GM23338 (cell line): ENCODE measurements around the gene HOXC12. TPM values are rescaled to one million over a fixed set of nuclear protein-coding genes. Genes with fewer than 3 reads are reported as not detected.

Experiments used
- ATAC-seq: fragments of 200-7000 bp; cut with Tn5 transposase; 3 replicates; pipeline ENCODE4 v1.9.1; 2020
- DNase-seq: peaks from one replicate; pipeline ENCODE4 v3.0.0-alpha.2; 2015; ENCODE audit warnings: low spot score
- H2AFZ ChIP-seq: fragments of 200-600 bp; sonication (generic); 2 replicates; pipeline ENCODE4 v1.8.0; 2016; ENCODE audit warnings: antibody characterized with exemption, mild to moderate bottlenecking, moderate library complexity
- H3F3A ChIP-seq: fragments of 200-600 bp; sonication (generic); replicated peaks from 2 replicates; pipeline ENCODE4 v1.8.0; 2017; ENCODE audit warnings: antibody characterized with exemption, mixed run types, low read depth
- H3K27ac ChIP-seq: fragments of 200-600 bp; sonication (generic); 2 replicates; pipeline ENCODE4 v1.6.1; 2016; ENCODE audit warnings: low read depth
- H3K27me3 ChIP-seq: fragments of 200-600 bp; sonication (generic); 2 replicates; pipeline ENCODE4 v1.8.0; 2016; ENCODE audit warnings: mild to moderate bottlenecking, mixed run types, moderate library complexity; ENCODE audit not compliant: insufficient read depth
- H3K36me3 ChIP-seq: fragments of 200-600 bp; sonication (generic); 2 replicates; pipeline ENCODE4 v1.8.0; 2016; ENCODE audit warnings: mild to moderate bottlenecking; ENCODE audit not compliant: insufficient read depth
- H3K4me1 ChIP-seq: fragments of 200-600 bp; sonication (generic); 2 replicates; pipeline ENCODE4 v1.8.0; 2016; ENCODE audit warnings: mild to moderate bottlenecking, moderate library complexity; ENCODE audit not compliant: insufficient read depth
- H3K4me2 ChIP-seq: fragments of 200-600 bp; sonication (generic); 2 replicates; pipeline ENCODE4 v1.7.1; 2017; ENCODE audit warnings: mixed run types
- H3K4me3 ChIP-seq: fragments of 200-600 bp; sonication (generic); 2 replicates; pipeline ENCODE4 v1.6.1; 2016; ENCODE audit warnings: mixed run types
- H3K79me2 ChIP-seq: fragments of 200-600 bp; sonication (generic); replicated peaks from 2 replicates; pipeline ENCODE4 v1.8.0; 2017; ENCODE audit warnings: mild to moderate bottlenecking; ENCODE audit not compliant: insufficient read depth
- H3K9me2 ChIP-seq: fragments of 200-600 bp; sonication (generic); 2 replicates; pipeline ENCODE4 v1.8.0; 2017; ENCODE audit not compliant: insufficient read depth
- H4K20me1 ChIP-seq: fragments of 200-600 bp; sonication (generic); replicated peaks from 2 replicates; pipeline ENCODE4 v1.8.0; 2017; ENCODE audit warnings: mild to moderate bottlenecking; ENCODE audit not compliant: insufficient read depth
- H3K27ac Mint-ChIP-seq: 2 replicates; pipeline ENCODE4 v1.8.0; 2020; ENCODE audit warnings: inconsistent platforms, mild to moderate bottlenecking, moderate library complexity, mixed read lengths
- H3K27me3 Mint-ChIP-seq: 3 replicates; pipeline ENCODE4 v1.8.0; 2022; ENCODE audit warnings: low read depth, mild to moderate bottlenecking, moderate library complexity, mixed read lengths, inconsistent platforms; ENCODE audit not compliant: insufficient read depth, poor library complexity
- H3K36me3 Mint-ChIP-seq: 3 replicates; pipeline ENCODE4 v1.8.0; 2021; ENCODE audit warnings: low read depth, mild to moderate bottlenecking, inconsistent platforms, moderate library complexity, mixed read lengths
- H3K4me1 Mint-ChIP-seq: 3 replicates; pipeline ENCODE4 v1.8.0; 2020; ENCODE audit warnings: mild to moderate bottlenecking, inconsistent platforms, mixed read lengths
- H3K4me3 Mint-ChIP-seq: 3 replicates; pipeline ENCODE4 v1.8.0; 2021; ENCODE audit warnings: moderate library complexity, mild to moderate bottlenecking, inconsistent platforms, mixed read lengths
- H3K9me3 Mint-ChIP-seq: 3 replicates; pipeline ENCODE4 v1.8.0; 2020; ENCODE audit warnings: moderate library complexity, mild to moderate bottlenecking, inconsistent platforms, mixed read lengths
- CREB1 ChIP-seq: fragments of 250-450 bp; sonication (Bioruptor Pico); IDR thresholded peaks from 2 replicates; pipeline ENCODE4 v1.5.0; 2020; ENCODE audit warnings: low read depth, mild to moderate bottlenecking, moderate library complexity
- EZH2 ChIP-seq: fragments of 200-600 bp; sonication (generic); IDR thresholded peaks from one replicate; pipeline ENCODE4 v1.8.0; 2017; ENCODE audit warnings: antibody characterized with exemption, mild to moderate bottlenecking, low read depth; ENCODE audit not compliant: unreplicated experiment
- EZH2phosphoT487 ChIP-seq: fragments of 200-600 bp; sonication (generic); IDR thresholded peaks from one replicate; pipeline ENCODE4 v1.8.1; 2018; ENCODE audit warnings: antibody characterized with exemption; ENCODE audit not compliant: unreplicated experiment
- NANOG ChIP-seq: IDR thresholded peaks from 2 replicates; pipeline ENCODE4 v1.6.1; 2016; ENCODE audit warnings: antibody characterized with exemption, borderline replicate concordance
- POLR2AphosphoS5 ChIP-seq: IDR thresholded peaks from 2 replicates; pipeline ENCODE4 v1.6.1; 2016; ENCODE audit warnings: antibody characterized with exemption, low read depth
- STAT1 ChIP-seq: IDR thresholded peaks from one replicate; pipeline ENCODE4 v1.6.1; 2016; ENCODE audit warnings: antibody characterized with exemption; ENCODE audit not compliant: unreplicated experiment
- ZNF114 ChIP-seq: fragments of 250-450 bp; sonication (Bioruptor Pico); IDR thresholded peaks from 2 replicates; pipeline ENCODE4 v1.5.0; 2020; ENCODE audit warnings: mild to moderate bottlenecking, moderate library complexity
- polyA plus RNA-seq: library from polyadenylated mRNA; unstranded; fragments of >200 nt; fragmentation: Nextera tagmentation; extraction: Ambion mirVana; gene quantifications from 2 replicates; pipeline ENCODE4 v1.2.1, GENCODE V29; 2016
- total RNA-seq: library from RNA; depleted of rRNA; stranded (reverse); fragments of >200 nt; shearing (Covaris generic); gene quantifications from 2 replicates; pipeline ENCODE4 v1.2.3, GENCODE V29; 2014
- TF ChIP-seq, protein P1 (sequence below), 2 experiments: fragments of 200-600 bp in 1 of 2; sonication (generic) in 1 of 2; conservative IDR thresholded peaks; 2 replicates each; pipeline versions ENCODE4 v1.5.1 to v1.6.1; 2016 to 2017; ENCODE audit warnings: antibody characterized with exemption in 2 of 2, low read depth in 2 of 2, mild to moderate bottlenecking in 2 of 2, moderate library complexity in 1 of 2
- TF ChIP-seq, protein P2 (sequence below): IDR thresholded peaks from one replicate; pipeline ENCODE4 v1.6.1; 2018; ENCODE audit warnings: antibody characterized with exemption; ENCODE audit not compliant: unreplicated experiment
- TF ChIP-seq, protein P3 (sequence below): IDR thresholded peaks from 2 replicates; pipeline ENCODE4 v1.6.1; 2016; ENCODE audit warnings: antibody characterized with exemption

The HOXC12 gene
- total and polyA plus RNA-seq, 2 experiments from 2014 or later, result not detected

DNA sequence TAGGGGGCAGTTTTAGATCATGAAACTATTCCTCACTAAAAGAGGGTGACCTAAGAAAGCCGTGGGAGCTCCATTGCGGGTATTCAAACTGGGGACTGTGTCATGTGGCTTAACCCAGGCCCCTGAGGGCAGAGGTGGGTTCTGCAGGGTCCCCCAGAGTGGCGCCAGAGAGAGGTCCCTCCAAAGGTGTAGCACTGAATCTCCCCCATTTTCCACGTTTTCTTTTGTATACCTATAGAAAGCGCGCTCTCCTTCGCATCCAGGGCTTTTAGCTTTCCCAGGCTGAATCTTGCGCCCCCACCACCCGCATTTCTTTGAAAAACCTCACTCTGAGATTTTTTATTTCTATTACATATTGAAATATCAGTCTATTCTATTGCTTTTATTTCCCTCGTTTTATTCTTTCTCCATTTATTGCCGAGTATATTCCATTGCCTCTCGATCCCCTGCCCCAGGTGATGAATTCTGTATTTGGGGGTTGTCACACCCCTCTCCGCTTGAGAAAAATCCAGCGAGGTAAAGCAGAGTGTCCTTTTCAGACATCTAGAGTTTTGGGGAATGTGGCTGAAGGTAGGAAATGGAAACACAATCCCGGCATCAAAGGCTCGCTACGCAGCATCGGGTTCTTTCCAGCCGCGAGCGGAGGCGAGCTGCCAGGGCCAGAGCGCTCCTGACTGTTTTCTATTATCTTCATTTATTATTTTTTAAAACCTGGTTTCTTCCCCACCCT, 16.9 kb upstream of the HOXC12 start (continued):
- TF ChIP-seq, protein P1, sequence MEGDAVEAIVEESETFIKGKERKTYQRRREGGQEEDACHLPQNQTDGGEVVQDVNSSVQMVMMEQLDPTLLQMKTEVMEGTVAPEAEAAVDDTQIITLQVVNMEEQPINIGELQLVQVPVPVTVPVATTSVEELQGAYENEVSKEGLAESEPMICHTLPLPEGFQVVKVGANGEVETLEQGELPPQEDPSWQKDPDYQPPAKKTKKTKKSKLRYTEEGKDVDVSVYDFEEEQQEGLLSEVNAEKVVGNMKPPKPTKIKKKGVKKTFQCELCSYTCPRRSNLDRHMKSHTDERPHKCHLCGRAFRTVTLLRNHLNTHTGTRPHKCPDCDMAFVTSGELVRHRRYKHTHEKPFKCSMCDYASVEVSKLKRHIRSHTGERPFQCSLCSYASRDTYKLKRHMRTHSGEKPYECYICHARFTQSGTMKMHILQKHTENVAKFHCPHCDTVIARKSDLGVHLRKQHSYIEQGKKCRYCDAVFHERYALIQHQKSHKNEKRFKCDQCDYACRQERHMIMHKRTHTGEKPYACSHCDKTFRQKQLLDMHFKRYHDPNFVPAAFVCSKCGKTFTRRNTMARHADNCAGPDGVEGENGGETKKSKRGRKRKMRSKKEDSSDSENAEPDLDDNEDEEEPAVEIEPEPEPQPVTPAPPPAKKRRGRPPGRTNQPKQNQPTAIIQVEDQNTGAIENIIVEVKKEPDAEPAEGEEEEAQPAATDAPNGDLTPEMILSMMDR (conservative IDR thresholded peaks at IDR 0.05; ENCODE audit: low read depth in 2 of 2), result no peak
- TF ChIP-seq EZH2phosphoT487 (peak; percentile 66), STAT1 (no peak)
- TF ChIP-seq, protein P2, sequence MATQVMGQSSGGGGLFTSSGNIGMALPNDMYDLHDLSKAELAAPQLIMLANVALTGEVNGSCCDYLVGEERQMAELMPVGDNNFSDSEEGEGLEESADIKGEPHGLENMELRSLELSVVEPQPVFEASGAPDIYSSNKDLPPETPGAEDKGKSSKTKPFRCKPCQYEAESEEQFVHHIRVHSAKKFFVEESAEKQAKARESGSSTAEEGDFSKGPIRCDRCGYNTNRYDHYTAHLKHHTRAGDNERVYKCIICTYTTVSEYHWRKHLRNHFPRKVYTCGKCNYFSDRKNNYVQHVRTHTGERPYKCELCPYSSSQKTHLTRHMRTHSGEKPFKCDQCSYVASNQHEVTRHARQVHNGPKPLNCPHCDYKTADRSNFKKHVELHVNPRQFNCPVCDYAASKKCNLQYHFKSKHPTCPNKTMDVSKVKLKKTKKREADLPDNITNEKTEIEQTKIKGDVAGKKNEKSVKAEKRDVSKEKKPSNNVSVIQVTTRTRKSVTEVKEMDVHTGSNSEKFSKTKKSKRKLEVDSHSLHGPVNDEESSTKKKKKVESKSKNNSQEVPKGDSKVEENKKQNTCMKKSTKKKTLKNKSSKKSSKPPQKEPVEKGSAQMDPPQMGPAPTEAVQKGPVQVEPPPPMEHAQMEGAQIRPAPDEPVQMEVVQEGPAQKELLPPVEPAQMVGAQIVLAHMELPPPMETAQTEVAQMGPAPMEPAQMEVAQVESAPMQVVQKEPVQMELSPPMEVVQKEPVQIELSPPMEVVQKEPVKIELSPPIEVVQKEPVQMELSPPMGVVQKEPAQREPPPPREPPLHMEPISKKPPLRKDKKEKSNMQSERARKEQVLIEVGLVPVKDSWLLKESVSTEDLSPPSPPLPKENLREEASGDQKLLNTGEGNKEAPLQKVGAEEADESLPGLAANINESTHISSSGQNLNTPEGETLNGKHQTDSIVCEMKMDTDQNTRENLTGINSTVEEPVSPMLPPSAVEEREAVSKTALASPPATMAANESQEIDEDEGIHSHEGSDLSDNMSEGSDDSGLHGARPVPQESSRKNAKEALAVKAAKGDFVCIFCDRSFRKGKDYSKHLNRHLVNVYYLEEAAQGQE, result no peak

DNA sequence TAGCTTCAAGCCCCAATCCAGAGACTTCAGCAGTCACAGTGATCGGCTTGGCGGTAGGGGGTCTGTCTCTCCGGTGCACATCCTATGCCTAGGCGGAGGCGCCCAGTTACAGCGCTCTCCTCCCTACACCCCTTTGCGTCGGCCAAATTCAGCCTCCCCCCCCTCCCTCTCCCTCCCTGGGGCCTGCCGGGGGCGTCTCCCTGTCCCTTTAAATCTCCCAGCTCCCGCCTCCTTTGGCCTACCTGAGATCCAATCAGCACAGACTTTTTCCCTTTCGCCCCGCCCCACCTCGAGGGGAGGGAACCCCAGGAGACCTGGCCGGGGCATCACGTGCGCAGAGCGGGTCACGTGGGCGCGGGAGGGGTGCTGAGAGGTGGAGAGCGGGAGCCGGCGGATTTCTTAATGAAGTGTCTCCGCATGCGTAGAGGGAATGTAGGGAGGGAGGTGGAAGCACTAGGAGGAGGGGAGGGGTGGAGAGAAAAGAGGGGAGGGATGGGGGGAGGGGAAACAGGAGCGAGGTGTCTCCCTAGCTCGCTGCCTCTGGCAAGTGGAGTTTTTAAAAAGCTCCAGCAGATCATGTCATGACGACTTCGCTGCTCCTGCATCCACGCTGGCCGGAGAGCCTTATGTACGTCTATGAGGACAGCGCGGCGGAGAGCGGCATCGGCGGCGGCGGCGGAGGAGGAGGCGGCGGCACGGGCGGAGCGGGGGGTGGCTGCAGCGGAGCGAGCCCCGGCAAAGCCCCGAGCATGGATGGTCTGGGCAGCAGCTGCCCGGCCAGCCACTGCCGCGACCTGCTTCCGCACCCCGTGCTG, 16.2 kb upstream of the HOXC12 start, which contains the start of gene HOXC13:
Gene HOXC13, plus strand, starts transcription at position 506 of the 815 bp plus-strand sequence. Its CDS starts 76 bp downstream, at position 582.
- H3K27me3 Mint-ChIP-seq, result peaks cover 97% of the 10 kb centered on the region
- Histone ChIP-seq H3K79me2 (no peaks in the 10 kb centered on the region), H3K36me3 (no peaks in the 10 kb centered on the region), H3K4me3 (peak within 1 kb of the TSS; percentile 50), H2AFZ (no peak within 1 kb of the TSS), H3K27ac (no peak within 1 kb of the TSS), H3K4me1 (peaks cover 32% of the 10 kb centered on the region), H3F3A (peaks cover 34% of the 10 kb centered on the region), H3K4me2 (peak within 1 kb of the TSS; percentile 72), H4K20me1 (peaks cover 53% of the 10 kb centered on the region), H3K9me2 (no peaks in the 10 kb centered on the region), H3K27me3 (peaks cover 100% of the 10 kb centered on the region)
- peaks cover 6% of the 10 kb centered on the region; the same call in 2 of the 3 replicates for H3K9me3 Mint-ChIP-seq
- DNase-seq, result peak; percentile 99
- H3K4me1 Mint-ChIP-seq, result peaks cover 22% of the 10 kb centered on the region
- H3K27ac Mint-ChIP-seq, result no peak within 1 kb of the TSS
- H3K4me3 Mint-ChIP-seq, result peak within 1 kb of the TSS; percentile 53; the same call in 1 of the 3 replicates
- H3K36me3 Mint-ChIP-seq, result no peaks in the 10 kb centered on the region
- peak; percentile 54 for ATAC-seq
- TF ChIP-seq, protein P3, sequence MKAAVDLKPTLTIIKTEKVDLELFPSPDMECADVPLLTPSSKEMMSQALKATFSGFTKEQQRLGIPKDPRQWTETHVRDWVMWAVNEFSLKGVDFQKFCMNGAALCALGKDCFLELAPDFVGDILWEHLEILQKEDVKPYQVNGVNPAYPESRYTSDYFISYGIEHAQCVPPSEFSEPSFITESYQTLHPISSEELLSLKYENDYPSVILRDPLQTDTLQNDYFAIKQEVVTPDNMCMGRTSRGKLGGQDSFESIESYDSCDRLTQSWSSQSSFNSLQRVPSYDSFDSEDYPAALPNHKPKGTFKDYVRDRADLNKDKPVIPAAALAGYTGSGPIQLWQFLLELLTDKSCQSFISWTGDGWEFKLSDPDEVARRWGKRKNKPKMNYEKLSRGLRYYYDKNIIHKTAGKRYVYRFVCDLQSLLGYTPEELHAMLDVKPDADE, result no peak
- peak; percentile 4 for TF ChIP-seq EZH2phosphoT487
- no peak for TF ChIP-seq ZNF114 (CRISPR knock-in tag)
- no peak for TF ChIP-seq STAT1
- no peak for TF ChIP-seq NANOG
- TF ChIP-seq POLR2AphosphoS5, result no peak
- TF ChIP-seq, protein P2, result no peak
- 0 out of 2 replicates have a peak, but pooled peaks have one; percentile 17 for TF ChIP-seq CREB1 (CRISPR knock-in tag)
- TF ChIP-seq EZH2, result peak; percentile 54
